ENCODE measurements around the gene LPP.

The LPP gene

GRCh38 chr3:188839187-188839695 is 685.3 kb downstream of the LPP start:
- DNase-seq (ENCODE audit: extremely low read depth, low read depth): no peak
- TF ChIP-seq CTCF (IDR thresholded peaks at IDR 0.05; ENCODE audit: low read depth, low read length, missing control alignments): no peak
- no peak overlapping the region for H3K4me3 ChIP-seq (replicated peaks; ENCODE audit: low read depth, low read length)

DNA sequence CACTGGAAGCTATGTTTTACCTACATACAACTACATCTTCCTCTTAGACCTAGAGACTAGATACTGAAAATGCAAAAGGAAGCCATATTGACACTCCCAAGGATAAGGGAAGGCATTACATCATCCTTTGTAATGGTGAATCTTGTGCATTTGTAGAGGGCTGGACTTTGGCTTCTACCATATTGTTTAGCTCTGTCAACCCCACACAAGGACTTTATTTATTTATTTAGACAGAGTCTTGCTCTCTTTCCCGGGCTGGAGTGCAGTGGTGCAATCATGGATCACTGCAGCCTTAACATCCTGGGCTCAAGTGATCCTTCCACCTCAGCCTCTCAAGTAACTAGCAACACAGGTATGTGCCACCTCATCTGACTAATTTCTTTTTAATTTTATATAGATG is 686.3 kb downstream of the LPP start:
- DNase-seq (ENCODE audit: extremely low read depth, low read depth): no peak
- H3K4me3 ChIP-seq (replicated peaks; ENCODE audit: low read depth, low read length): no peak overlapping the region
- no peak for TF ChIP-seq CTCF (IDR thresholded peaks at IDR 0.05; ENCODE audit: low read depth, low read length, missing control alignments)

DNA sequence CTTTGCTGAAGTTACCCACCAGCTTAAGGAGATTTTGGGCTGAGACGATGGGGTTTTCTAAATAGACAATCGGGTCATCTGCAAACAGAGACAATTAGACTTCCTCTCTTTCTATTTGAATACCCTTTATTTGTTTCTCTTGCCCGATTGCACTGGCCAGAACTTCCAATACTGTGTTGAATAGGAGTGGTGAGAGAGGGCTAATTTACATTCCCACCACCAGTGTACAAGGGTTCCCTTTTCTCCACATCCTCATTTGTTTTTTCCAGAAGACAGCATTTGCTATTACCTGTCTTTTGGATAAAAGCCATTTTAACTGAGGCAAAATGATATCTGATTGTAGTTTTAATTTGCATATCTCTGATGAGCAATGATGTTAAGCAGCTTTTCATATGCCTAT is 687.9 kb downstream of the LPP start:
- DNase-seq (ENCODE audit: extremely low read depth, low read depth): no peak
- no peak overlapping the region for H3K4me3 ChIP-seq (replicated peaks; ENCODE audit: low read depth, low read length)
- no peak for TF ChIP-seq CTCF (IDR thresholded peaks at IDR 0.05; ENCODE audit: low read depth, low read length, missing control alignments)

DNA sequence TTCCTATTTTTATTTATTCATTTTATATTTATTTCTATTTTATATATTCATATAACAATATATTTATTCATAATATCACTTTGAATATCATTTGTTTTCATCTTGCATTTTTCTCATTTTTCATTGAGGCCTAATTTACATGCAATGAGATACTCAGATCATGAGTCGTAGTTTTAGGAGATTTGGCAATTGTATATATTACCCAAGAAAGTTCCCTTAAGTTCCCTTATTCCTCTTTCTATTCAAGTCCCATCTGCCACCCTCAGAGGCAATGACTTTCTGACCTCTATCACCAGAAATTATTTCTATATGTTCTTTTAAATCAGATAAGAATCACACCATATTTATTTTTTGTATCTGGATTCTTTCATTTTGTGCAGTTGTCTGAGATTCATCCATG is 688.7 kb downstream of the LPP start:
- TF ChIP-seq CTCF (IDR thresholded peaks at IDR 0.05; ENCODE audit: low read depth, low read length, missing control alignments): no peak
- DNase-seq (ENCODE audit: extremely low read depth, low read depth): no peak
- no peak overlapping the region for H3K4me3 ChIP-seq (replicated peaks; ENCODE audit: low read depth, low read length)

- H3K4me3 ChIP-seq (replicated peaks; ENCODE audit: low read depth, low read length): no peak overlapping the region
- no peak for TF ChIP-seq CTCF (IDR thresholded peaks at IDR 0.05; ENCODE audit: low read depth, low read length, missing control alignments)
- DNase-seq (ENCODE audit: extremely low read depth, low read depth): no peak
Measured at GRCh38 chr3:188844096-188844495, 690.1 kb downstream of the LPP start.

- no peak for TF ChIP-seq CTCF (IDR thresholded peaks at IDR 0.05; ENCODE audit: low read depth, low read length, missing control alignments)
- no peak overlapping the region for H3K4me3 ChIP-seq (replicated peaks; ENCODE audit: low read depth, low read length)
- no peak for DNase-seq (ENCODE audit: extremely low read depth, low read depth)
Measured at GRCh38 chr3:188845514-188845913, 691.6 kb downstream of the LPP start.

DNA sequence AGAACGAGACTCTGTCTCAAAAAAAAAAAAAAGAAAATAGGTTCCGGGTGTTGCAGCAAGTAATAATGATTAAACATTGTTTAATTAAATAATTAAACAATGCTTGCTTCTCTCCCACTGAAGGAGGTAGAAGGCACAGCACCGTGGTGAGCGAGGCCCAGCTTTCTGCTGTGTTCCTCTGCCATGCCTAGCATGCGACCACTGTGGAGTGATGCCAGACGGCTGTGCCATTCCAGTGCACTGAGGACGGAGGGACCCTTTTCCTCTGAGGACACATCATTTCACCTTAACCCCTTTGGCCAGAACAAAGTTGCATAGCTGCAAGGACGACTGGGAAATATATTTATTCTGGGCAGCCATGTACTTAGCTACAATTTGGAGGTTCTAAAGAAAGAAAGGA is 695.0 kb downstream of the LPP start:
- H3K4me3 ChIP-seq (replicated peaks; ENCODE audit: low read depth, low read length): no peak overlapping the region
- TF ChIP-seq CTCF (IDR thresholded peaks at IDR 0.05; ENCODE audit: low read depth, low read length, missing control alignments): no peak
- DNase-seq (ENCODE audit: extremely low read depth, low read depth): no peak
